Measurements from ENCODE around the gene CCDC141. TPM values are rescaled to one million over a fixed set of nuclear protein-coding genes. Genes with fewer than 3 reads are reported as not detected.

The CCDC141 gene
- total RNA-seq, 1 experiment from 2014 or later = 11.5 TPM

DNA sequence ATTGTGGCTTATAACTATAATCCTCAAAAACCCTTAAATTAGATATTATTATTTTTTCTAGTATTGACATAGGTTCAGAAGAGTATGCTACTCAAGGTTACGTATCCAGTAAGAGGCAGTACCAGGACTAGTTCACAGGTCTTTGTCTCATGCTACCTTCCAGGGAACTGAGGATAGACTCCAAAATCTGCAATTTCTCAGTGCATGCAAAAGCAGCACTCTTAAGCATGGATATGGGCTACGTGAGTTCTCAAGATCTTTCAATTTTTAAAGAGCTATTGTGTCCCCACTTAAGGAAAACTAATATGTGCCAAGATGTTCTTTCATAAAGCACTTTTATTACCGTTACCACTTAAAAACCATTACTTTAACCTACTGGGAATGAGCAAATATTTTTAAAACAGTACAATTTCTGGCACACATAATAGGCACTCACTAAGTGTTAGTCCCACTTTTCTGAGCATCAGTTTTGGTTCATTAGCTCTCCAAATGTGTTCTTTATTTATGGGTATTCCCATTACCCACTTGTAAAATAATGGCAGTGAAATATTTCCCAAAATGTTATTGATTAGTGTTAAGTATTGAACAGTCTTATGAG, 128.9 kb downstream of the CCDC141 start:
- no peaks in the 10 kb centered on the region for H3K36me3 ChIP-seq (ENCODE audit: control insufficient read depth, insufficient read depth, low read length)

DNA sequence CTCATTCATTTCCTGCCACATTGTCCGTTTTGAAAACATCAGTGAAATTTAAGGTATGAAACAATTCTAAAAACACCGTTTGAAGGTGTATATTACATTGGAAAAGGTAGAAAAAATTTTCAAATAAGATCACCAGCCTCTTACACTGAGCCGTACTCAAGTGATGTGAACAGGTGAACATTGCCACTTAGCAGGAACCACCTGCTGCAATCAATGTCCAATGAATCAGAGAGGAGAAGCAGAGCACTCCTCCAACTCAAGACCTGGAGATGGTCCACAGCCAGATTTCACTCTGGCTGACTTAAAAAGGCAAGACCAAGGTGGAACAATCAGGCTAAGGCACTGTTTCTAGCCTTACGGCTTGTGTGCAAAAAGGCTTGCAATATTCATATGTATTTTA, 132.4 kb downstream of the CCDC141 start:
- no peak overlapping the region for H3K27ac Mint-ChIP-seq (ENCODE audit: unreplicated experiment)
- H3K36me3 ChIP-seq (ENCODE audit: control insufficient read depth, insufficient read depth, low read length) = no peaks in the 10 kb centered on the region
- H3K27me3 Mint-ChIP-seq (ENCODE audit: insufficient read depth, unreplicated experiment) = no peaks in the 10 kb centered on the region
- intact Hi-C loops (cut with micrococcal nuclease; ENCODE audit: unreplicated experiment) = no loop called here
- DNase-seq = no peak
- POLR2A ChIA-PET = no interaction called here
- TF ChIP-seq, protein P1, sequence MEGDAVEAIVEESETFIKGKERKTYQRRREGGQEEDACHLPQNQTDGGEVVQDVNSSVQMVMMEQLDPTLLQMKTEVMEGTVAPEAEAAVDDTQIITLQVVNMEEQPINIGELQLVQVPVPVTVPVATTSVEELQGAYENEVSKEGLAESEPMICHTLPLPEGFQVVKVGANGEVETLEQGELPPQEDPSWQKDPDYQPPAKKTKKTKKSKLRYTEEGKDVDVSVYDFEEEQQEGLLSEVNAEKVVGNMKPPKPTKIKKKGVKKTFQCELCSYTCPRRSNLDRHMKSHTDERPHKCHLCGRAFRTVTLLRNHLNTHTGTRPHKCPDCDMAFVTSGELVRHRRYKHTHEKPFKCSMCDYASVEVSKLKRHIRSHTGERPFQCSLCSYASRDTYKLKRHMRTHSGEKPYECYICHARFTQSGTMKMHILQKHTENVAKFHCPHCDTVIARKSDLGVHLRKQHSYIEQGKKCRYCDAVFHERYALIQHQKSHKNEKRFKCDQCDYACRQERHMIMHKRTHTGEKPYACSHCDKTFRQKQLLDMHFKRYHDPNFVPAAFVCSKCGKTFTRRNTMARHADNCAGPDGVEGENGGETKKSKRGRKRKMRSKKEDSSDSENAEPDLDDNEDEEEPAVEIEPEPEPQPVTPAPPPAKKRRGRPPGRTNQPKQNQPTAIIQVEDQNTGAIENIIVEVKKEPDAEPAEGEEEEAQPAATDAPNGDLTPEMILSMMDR (IDR thresholded peaks at IDR 0.05; ENCODE audit: insufficient read depth in 1 of 2, low read depth in 1 of 2, low read length in 1 of 2, severe bottlenecking in 1 of 2, unreplicated experiment in 1 of 2) = no peak
- H3K9me3 ChIP-seq = no peaks in the 10 kb centered on the region
- H3K4me1 Mint-ChIP-seq (ENCODE audit: low read depth, unreplicated experiment) = no peaks in the 10 kb centered on the region
- no peaks in the 10 kb centered on the region for H3K9me3 Mint-ChIP-seq (ENCODE audit: unreplicated experiment)
- no peak overlapping the region for H3K4me3 Mint-ChIP-seq (ENCODE audit: unreplicated experiment)
- CTCF ChIA-PET = no interaction called here
- no peak overlapping the region for H3K4me3 ChIP-seq (ENCODE audit: low read depth, low read length)
- no peaks in the 10 kb centered on the region for H3K27me3 ChIP-seq (replicated peaks; ENCODE audit: control insufficient read depth, insufficient read depth, low read length)
- BruUV-seq (replicated peaks) = no TSS peak
- peaks cover 8% of the 10 kb centered on the region for H3K36me3 Mint-ChIP-seq (ENCODE audit: insufficient read depth, unreplicated experiment)
- no peaks in the 10 kb centered on the region for H3K4me1 ChIP-seq

More for the DNA sequence above, 128.9 kb downstream of the CCDC141 start:
- H3K4me3 Mint-ChIP-seq (ENCODE audit: unreplicated experiment) = no peak overlapping the region
- no peak for DNase-seq
- no peaks in the 10 kb centered on the region for H3K9me3 Mint-ChIP-seq (ENCODE audit: unreplicated experiment)
- no peaks in the 10 kb centered on the region for H3K27me3 Mint-ChIP-seq (ENCODE audit: insufficient read depth, unreplicated experiment)
- TF ChIP-seq, protein P1 (IDR thresholded peaks at IDR 0.05; ENCODE audit: insufficient read depth in 1 of 2, low read depth in 1 of 2, low read length in 1 of 2, severe bottlenecking in 1 of 2, unreplicated experiment in 1 of 2) = no peak
- ChIA-PET CTCF (no interaction called here), POLR2A (no interaction called here)
- H3K4me3 ChIP-seq (ENCODE audit: low read depth, low read length) = no peak overlapping the region
- H3K4me1 Mint-ChIP-seq (ENCODE audit: low read depth, unreplicated experiment) = no peaks in the 10 kb centered on the region
- BruUV-seq (replicated peaks) = no TSS peak
- H3K27ac Mint-ChIP-seq (ENCODE audit: unreplicated experiment) = no peak overlapping the region
- intact Hi-C loops (cut with micrococcal nuclease; ENCODE audit: unreplicated experiment) = no loop called here
- peaks cover 8% of the 10 kb centered on the region for H3K36me3 Mint-ChIP-seq (ENCODE audit: insufficient read depth, unreplicated experiment)
- no peaks in the 10 kb centered on the region for H3K9me3 ChIP-seq
- no peaks in the 10 kb centered on the region for H3K27me3 ChIP-seq (replicated peaks; ENCODE audit: control insufficient read depth, insufficient read depth, low read length)
- no peaks in the 10 kb centered on the region for H3K4me1 ChIP-seq

DNA sequence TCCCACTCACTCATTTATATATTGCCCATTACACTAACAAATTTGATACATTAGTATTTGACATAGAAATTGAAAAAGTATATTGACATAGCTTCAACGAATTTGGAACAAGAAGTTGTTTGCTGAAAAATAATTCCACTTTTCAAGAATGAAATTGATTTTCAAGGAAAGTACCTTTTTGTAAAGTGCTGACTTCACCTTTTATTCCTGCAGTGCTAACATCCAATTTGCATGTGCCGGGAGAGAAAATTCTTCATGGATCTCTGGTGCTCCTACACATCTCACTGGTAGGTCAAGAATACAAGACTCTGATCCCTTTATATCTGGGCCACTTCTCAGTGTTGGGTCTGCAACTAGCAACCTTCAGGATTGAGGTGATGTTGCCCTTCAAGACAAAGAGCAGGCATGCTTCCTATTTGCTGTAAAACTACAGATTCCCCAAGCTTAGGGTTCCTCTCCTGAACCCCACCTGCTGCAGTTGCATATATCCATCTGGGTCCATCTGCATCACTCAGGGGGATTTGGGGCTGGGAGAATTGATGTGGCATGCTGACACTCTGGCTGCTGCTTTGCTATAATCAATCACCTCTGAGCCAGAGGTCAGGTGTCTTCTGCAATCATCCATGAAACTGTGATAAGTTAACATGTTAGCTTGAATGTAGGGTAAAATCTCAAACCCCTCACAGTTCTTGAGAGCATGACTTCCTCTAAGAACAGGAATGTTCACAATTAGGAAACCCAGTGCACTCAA, 134.3 kb downstream of the CCDC141 start:
- Mint-ChIP-seq H3K36me3 (ENCODE audit: insufficient read depth, unreplicated experiment) (peaks cover 8% of the 10 kb centered on the region), H3K4me3 (ENCODE audit: unreplicated experiment) (no peak overlapping the region), H3K27me3 (ENCODE audit: insufficient read depth, unreplicated experiment) (no peaks in the 10 kb centered on the region), H3K9me3 (ENCODE audit: unreplicated experiment) (no peaks in the 10 kb centered on the region), H3K4me1 (ENCODE audit: low read depth, unreplicated experiment) (no peaks in the 10 kb centered on the region), H3K27ac (ENCODE audit: unreplicated experiment) (no peak overlapping the region)
- no TSS peak for BruUV-seq (replicated peaks)
- no peak for DNase-seq
- Histone ChIP-seq H3K9me3 (no peaks in the 10 kb centered on the region), H3K4me3 (ENCODE audit: low read depth, low read length) (no peak overlapping the region), H3K36me3 (ENCODE audit: control insufficient read depth, insufficient read depth, low read length) (no peaks in the 10 kb centered on the region), H3K27me3 (replicated peaks; ENCODE audit: control insufficient read depth, insufficient read depth, low read length) (no peaks in the 10 kb centered on the region), H3K4me1 (no peaks in the 10 kb centered on the region)
- TF ChIP-seq, protein P1 (IDR thresholded peaks at IDR 0.05; ENCODE audit: insufficient read depth in 1 of 2, low read depth in 1 of 2, low read length in 1 of 2, severe bottlenecking in 1 of 2, unreplicated experiment in 1 of 2) = no peak
- intact Hi-C loops (cut with micrococcal nuclease; ENCODE audit: unreplicated experiment) = loop anchor here (2.0 kb wide), 2 partner anchors 105 to 213 kb away; no protein-coding TSS in a partner anchor
- CTCF ChIA-PET = no interaction called here
- POLR2A ChIA-PET = no interaction called here

All from Caco-2 (cell line).